HFF-Myc (cell line): ENCODE results near the gene PID1.
"Not testable (repeated sequence)": the region's sequence is repeated elsewhere in the genome, so short reads cannot be mapped to it uniquely, and the experiment has no call there.

ENCODE experiments used
- DNase-seq: peaks from one replicate; pipeline ENCODE4 v3.0.0-alpha.2; 2011; ENCODE audit warnings: low read depth; ENCODE audit errors: extremely low read depth
- H3K4me3 ChIP-seq: replicated peaks from 2 replicates; pipeline ENCODE4 v1.5.1; 2011; ENCODE audit warnings: low read depth, mild to moderate bottlenecking, control low read depth, low read length
- CTCF ChIP-seq: IDR thresholded peaks from 2 replicates; pipeline ENCODE4 v1.5.1; 2012; ENCODE audit warnings: mild to moderate bottlenecking, low read depth, low read length, control low read depth; ENCODE audit errors: missing control alignments

Gene PID1

GRCh38 chr2:229085439-229085838 is 185.6 kb downstream of the PID1 start:
- DNase-seq = no peak
- H3K4me3 ChIP-seq = no peak overlapping the region
- no peak for TF ChIP-seq CTCF

- no peak overlapping the region for H3K4me3 ChIP-seq
- TF ChIP-seq CTCF = no peak
- no peak for DNase-seq
These were observed 186.6 kb downstream of the PID1 start for GRCh38 chr2:229084447-229084846.

- DNase-seq = no peak
- TF ChIP-seq CTCF = no peak
- H3K4me3 ChIP-seq = no peak overlapping the region
These were observed 187.3 kb downstream of the PID1 start for GRCh38 chr2:229083606-229084340.

GRCh38 chr2:229081411-229081810 is 189.7 kb downstream of the PID1 start:
- TF ChIP-seq CTCF = no peak
- no peak overlapping the region for H3K4me3 ChIP-seq
- peak; percentile 36 for DNase-seq

GRCh38 chr2:229080172-229080571 is 190.9 kb downstream of the PID1 start:
- no peak for TF ChIP-seq CTCF
- no peak for DNase-seq
- H3K4me3 ChIP-seq = no peak overlapping the region

- DNase-seq, H3K4me3 ChIP-seq: not testable (repeated sequence)
These were observed 194.2 kb downstream of the PID1 start for GRCh38 chr2:229076886-229077285.

GRCh38 chr2:229073935-229074334 is 197.2 kb downstream of the PID1 start:
- no peak for TF ChIP-seq CTCF
- no peak for DNase-seq

More at GRCh38 chr2:229073935-229074334, 197.2 kb downstream of the PID1 start:
- no peak overlapping the region for H3K4me3 ChIP-seq
